AG04450 (cell line): ENCODE measurements around the gene SDC4. TPM values are rescaled to one million over a fixed set of nuclear protein-coding genes. Genes with fewer than 3 reads are reported as not detected.

Experiments
- CTCF ChIA-PET: fragments of 300-600, 350-600 bp; formaldehyde crosslinking; extraction: SDS; loops from one replicate; lab custom pipeline; 2022; ENCODE audit warnings: antibody characterized with exemption, inconsistent platforms; lab: Charles Lee
- POLR2A ChIA-PET: fragments of 350-600 bp; formaldehyde crosslinking; extraction: SDS; loops from one replicate; lab custom pipeline; 2021; ENCODE audit warnings: antibody characterized with exemption, inconsistent platforms; lab: Yijun Ruan, JAX
- DNase-seq: peaks from one replicate; pipeline ENCODE4 v3.0.0-alpha.2; 2011; ENCODE audit warnings: low read depth, low spot score
- H3K27ac ChIP-seq: one replicate; pipeline ENCODE4 v1.5.1; 2012; ENCODE audit warnings: low read depth, low read length, control low read depth
- H3K27me3 ChIP-seq: one replicate; pipeline ENCODE4 v1.6.0; 2012; ENCODE audit warnings: low read length; ENCODE audit not compliant: control insufficient read depth, insufficient read depth
- H3K4me3 ChIP-seq: 2 replicates; pipeline ENCODE4 v1.5.1; 2011; ENCODE audit warnings: mild to moderate bottlenecking, low read depth, low read length, control low read depth
- H3K9me3 ChIP-seq: 2 replicates; pipeline ENCODE4 v1.5.1; 2012; ENCODE audit warnings: low read length; ENCODE audit not compliant: control insufficient read depth, insufficient read depth
- polyA plus RNA-seq: library from polyadenylated mRNA; depleted of rRNA; stranded (reverse); fragments of >200 nt; gene quantifications from 2 replicates; pipeline ENCODE4 v1.2.3, GENCODE V29; 2011
- TF ChIP-seq, protein P1 (sequence below): IDR thresholded peaks from 2 replicates; pipeline ENCODE4 v1.5.1; 2011; ENCODE audit warnings: low read depth, low read length, control low read depth, inconsistent platforms

Gene SDC4
- polyA plus RNA-seq, 1 experiment: 177 TPM

- ChIA-PET POLR2A (no interaction called here), CTCF (interaction anchor here (0.7 to 1.9 kb wide), 3 partner anchors 48 to 405 kb away, joined by 3 to 8 read pairs (median 5); no protein-coding TSS in a partner anchor)
- TF ChIP-seq, protein P1, sequence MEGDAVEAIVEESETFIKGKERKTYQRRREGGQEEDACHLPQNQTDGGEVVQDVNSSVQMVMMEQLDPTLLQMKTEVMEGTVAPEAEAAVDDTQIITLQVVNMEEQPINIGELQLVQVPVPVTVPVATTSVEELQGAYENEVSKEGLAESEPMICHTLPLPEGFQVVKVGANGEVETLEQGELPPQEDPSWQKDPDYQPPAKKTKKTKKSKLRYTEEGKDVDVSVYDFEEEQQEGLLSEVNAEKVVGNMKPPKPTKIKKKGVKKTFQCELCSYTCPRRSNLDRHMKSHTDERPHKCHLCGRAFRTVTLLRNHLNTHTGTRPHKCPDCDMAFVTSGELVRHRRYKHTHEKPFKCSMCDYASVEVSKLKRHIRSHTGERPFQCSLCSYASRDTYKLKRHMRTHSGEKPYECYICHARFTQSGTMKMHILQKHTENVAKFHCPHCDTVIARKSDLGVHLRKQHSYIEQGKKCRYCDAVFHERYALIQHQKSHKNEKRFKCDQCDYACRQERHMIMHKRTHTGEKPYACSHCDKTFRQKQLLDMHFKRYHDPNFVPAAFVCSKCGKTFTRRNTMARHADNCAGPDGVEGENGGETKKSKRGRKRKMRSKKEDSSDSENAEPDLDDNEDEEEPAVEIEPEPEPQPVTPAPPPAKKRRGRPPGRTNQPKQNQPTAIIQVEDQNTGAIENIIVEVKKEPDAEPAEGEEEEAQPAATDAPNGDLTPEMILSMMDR: no peak
- Histone ChIP-seq H3K4me3 (no peak overlapping the region), H3K27ac (no peak overlapping the region), H3K9me3 (no peaks in the 10 kb centered on the region; the same call in 1 of the 2 replicates), H3K27me3 (no peaks in the 10 kb centered on the region)
- DNase-seq: no peak
Observed at GRCh38 chr20:45366631-45367030, 18.4 kb upstream of the SDC4 start.

DNA sequence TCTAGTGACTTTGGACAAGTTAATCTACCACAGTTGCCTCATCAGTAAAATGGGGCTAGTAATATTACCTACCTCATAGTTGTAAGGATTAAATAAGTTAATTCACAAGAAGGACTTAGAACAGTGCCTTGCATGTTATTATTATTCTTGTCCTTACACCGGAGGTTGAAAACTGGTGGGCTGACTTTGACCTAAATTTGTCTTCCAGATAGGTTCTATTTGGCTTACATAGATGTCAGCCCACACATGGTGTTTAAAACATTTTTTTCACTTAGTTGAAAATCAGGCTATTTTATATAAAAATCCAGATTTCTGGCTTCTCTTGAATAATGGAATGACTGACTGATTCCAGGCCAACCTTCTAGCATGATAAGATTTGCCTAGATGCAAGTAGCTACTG, 18.0 kb upstream of the SDC4 start:
- Histone ChIP-seq H3K27me3 (no peaks in the 10 kb centered on the region), H3K9me3 (no peaks in the 10 kb centered on the region; the same call in 1 of the 2 replicates), H3K4me3 (no peak overlapping the region), H3K27ac (no peak overlapping the region)
- CTCF ChIA-PET: interaction anchor here (0.7 to 1.9 kb wide), 4 partner anchors 47 to 405 kb away, joined by 3 to 8 read pairs (median 4); no protein-coding TSS in a partner anchor
- TF ChIP-seq, protein P1: no peak
- POLR2A ChIA-PET: no interaction called here
- no peak for DNase-seq

DNA sequence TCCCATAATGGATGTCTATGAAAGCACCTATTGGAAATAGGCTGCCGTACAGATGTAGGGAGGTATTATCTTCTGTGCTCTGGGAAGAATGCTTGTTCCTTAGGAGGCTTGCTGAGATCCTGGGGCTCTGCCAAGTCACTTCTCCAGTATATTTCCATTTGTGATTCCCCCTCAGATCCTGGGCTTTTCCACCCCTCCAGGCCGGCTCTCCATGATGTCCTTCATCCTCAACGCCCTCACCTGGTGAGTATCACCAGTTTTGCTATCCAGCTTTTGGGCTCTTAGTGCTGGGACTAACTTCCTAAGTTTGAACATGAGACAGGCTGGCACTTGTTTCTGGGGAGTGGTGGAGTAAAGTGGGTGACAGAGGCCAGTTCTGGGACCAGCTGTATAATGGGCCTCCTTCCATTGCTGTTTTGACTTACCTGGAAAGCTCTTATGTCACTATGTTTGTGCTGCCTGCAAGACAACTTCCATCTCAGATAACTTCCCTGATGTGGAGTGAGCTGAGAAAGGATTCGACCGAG, 17.3 kb upstream of the SDC4 start:
- no peak for DNase-seq
- CTCF ChIA-PET: interaction anchor here (1.2 to 7.0 kb wide), 4 partner anchors 8 to 405 kb away, joined by 4 to 88 read pairs (median 32); no protein-coding TSS in a partner anchor
- H3K27me3 ChIP-seq: no peaks in the 10 kb centered on the region
- POLR2A ChIA-PET: no interaction called here
- TF ChIP-seq, protein P1: no peak
- no peak overlapping the region for H3K27ac ChIP-seq
- H3K4me3 ChIP-seq: no peak overlapping the region
- H3K9me3 ChIP-seq: no peaks in the 10 kb centered on the region; the same call in 1 of the 2 replicates

GRCh38 chr20:45363611-45364492, 15.6 kb upstream of the SDC4 start:
- POLR2A ChIA-PET: interaction anchor here (0.7 to 3.9 kb wide), 11 partner anchors 10 to 79 kb away, joined by 3 to 36 read pairs (median 8); partner anchors contain the start of gene SDC4

More at GRCh38 chr20:45363611-45364492, 15.6 kb upstream of the SDC4 start:
- Histone ChIP-seq H3K27ac (peak overlapping the region; percentile 97), H3K27me3 (no peaks in the 10 kb centered on the region), H3K9me3 (no peaks in the 10 kb centered on the region; the same call in 1 of the 2 replicates), H3K4me3 (peak overlapping the region; percentile 96)
- CTCF ChIA-PET: interaction anchor here (0.6 to 7.0 kb wide), 28 partner anchors 7 to 606 kb away, joined by 3 to 88 read pairs (median 8); partner anchors contain the start of gene PIGT
- TF ChIP-seq, protein P1: no peak
- no peak for DNase-seq
